Renal cortical epithelial cell (primary cell): ENCODE results near the gene SKP2. TPM values are rescaled to one million over a fixed set of nuclear protein-coding genes. Genes with fewer than 3 reads are reported as not detected.
"Not testable (repeated sequence)": the region's sequence is repeated elsewhere in the genome, so short reads cannot be mapped to it uniquely, and the experiment has no call there.

ENCODE experiments used
- DNase-seq: peaks from one replicate; pipeline ENCODE4 v3.0.0-alpha.2; 2011; ENCODE audit warnings: low read depth
- total RNA-seq: library from RNA; depleted of rRNA; stranded (reverse); fragments of >200 nt; gene quantifications from 2 replicates; pipeline ENCODE4 v1.2.3, GENCODE V29; 2014

Gene SKP2
- total RNA-seq, 1 donor from 2014 or later = 15.1 TPM

DNA sequence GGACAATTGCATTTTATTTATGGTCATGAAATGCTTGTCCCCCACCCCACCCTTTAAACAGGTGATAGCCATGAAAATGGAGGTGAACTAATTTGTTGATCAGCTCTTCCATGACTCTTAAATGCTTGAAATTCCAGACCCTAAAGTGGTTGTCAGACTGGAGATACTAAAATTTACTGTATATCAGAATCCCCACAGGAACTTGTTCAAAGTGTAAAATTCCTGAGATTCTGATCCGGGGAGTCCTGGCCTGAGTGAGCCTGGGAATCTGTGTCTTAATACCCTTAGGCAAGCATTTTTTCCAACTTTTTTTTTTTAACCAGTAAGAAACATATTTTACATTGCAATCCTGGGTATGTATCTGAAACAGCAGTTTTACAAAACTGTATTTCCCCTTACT is 4.7 kb downstream of the SKP2 start:
- DNase-seq = peak; percentile 29

DNA sequence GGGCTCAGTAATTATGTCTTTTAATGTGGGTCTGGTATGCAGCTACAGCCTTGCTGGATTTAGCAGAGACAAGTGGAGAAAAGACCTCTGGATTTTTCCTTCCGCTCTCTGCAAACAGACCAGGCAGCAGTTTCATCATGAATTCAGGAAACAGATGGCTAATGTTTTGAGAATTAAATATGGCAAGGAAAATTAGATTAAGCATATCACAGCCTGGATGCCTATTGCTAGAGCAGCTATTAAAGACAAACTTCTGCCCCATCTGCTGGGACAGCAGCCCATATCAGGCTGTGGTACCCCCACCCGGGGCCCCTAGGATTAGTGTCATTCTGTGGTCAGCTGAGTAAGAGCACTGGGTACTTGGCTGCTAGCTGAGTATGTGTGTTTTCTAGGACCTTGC is 6.2 kb downstream of the SKP2 start:
- no peak for DNase-seq

DNA sequence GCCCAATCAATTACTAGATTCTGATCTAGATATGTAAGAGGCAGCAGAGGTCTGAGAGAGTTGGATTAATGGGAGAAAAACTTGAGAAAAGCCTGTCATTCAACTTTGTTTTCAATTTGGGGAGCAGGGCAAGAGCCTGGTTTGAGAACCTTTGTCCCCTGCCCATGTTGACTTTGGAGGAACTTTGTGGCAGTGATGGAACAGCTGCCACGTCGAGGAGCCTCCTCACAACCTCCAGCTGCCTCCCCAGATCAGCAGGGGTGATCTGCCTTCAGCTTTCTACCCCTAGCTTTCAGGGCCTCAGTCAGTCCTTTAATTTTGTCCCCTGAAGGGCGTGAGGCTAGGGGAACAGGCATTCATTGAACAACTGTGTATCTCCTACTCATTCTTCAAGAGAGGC is 8.7 kb downstream of the SKP2 start:
- no peak for DNase-seq

DNA sequence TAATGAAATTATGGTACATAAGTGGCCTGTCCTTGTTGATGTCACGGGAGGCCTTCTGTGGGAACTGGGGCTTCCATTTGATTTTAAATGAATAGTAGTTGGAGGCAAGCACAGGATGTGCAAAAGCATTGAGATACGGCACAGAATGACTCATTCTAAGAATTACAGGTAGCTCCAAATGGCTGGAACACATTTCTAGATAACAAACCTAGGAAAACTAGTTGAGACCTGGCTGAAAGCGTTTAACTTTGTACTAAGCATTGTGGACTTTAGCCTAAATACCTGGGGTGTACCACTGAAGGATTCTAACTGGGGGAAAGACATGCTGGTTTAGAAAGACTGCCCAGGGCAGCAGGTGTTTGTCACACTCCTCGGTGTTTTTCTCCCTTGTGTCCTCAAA is 9.4 kb downstream of the SKP2 start:
- DNase-seq = no peak

- no peak for DNase-seq
These were observed 11.0 kb downstream of the SKP2 start for GRCh38 chr5:36162810-36163486.

- no peak for DNase-seq
These were observed 12.6 kb downstream of the SKP2 start for GRCh38 chr5:36164461-36164860.

DNA sequence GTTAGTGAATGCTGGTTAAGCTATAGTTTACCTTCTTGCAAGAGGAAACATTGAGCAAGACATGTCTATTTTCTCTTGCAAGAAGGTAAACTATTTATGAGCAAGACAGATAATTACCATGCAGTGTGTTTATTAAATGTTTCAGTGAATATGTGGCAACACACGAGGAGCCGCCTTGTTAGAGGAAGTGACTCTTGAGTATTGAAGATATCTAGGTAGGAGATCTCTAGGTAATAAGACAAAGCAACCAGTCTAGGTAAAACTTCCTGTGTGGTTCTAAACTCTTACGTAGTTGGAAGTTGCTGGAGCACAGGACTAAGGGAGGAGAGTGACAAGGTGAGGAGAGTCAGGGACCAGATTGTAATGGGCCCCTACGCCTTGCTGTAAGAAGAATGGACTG is 16.8 kb downstream of the SKP2 start:
- peak; percentile 3 for DNase-seq

DNA sequence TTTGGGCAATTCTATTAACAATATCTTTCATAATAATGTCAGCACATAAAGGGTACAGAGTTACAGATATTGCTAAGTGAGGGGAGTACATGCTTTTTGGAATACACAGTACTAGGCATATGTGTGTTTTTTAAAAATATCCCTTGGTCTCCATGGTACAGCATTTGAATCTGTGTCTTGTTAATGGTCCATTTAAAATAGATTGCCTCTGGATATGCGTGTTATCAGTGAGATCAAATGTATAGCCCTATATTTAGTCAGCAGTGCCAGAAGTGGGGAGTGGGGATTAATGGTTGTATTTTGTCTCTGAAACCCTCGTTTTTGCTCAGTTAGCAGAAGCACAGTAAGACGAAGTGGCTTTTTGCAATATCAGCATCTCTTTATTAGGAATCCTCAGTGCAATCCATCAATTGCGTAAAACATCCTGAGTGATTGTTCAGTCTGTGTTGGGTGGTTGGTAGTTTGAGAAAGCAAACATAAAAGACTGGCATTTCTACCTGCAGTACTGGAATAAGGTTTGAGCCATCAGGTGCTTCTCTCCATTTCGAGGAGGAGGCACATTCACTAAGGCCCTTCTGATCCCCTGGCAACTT is 19.0 kb downstream of the SKP2 start:
- DNase-seq = no peak

GRCh38 chr5:36172599-36172998 is 20.7 kb downstream of the SKP2 start:
- DNase-seq = no peak

DNA sequence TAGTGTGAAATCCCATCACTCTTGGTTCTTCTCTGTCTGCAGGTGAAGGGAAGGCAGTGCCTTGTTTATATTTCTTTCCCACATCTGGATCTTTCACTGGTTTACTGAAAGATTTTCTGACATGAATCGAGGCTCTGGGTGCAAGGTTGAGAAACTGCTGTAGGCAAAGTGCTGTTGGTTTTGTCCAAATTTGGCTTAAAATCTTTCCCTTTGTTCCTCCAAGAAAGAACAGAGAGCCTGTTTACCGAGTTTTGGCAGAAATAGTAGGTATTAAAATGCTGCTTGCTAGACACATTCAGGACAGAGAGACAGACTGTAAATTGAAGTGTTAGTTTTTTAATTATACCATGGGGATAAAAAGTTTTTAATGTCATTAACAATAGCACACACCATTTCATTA is 21.5 kb downstream of the SKP2 start:
- DNase-seq = no peak

DNA sequence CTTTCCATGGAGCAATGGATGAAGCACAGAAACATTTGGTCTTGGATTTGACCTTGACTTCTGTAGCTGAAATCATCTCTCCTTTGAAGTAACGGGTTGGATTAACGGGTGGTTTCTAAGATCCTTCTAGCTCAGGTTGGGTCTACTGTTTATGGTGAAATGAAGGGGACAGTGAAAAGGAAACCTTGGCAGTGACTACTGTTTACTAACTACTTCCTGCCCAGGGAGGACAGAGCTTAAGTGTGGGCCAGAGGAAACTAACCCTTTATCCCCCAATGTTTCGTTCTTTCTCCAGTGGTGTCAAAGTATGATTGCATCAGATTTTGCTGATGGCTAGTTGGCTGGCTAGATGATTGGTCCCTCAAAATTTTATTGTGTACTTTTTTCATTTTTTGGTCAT is 22.2 kb downstream of the SKP2 start:
- DNase-seq = no peak

DNA sequence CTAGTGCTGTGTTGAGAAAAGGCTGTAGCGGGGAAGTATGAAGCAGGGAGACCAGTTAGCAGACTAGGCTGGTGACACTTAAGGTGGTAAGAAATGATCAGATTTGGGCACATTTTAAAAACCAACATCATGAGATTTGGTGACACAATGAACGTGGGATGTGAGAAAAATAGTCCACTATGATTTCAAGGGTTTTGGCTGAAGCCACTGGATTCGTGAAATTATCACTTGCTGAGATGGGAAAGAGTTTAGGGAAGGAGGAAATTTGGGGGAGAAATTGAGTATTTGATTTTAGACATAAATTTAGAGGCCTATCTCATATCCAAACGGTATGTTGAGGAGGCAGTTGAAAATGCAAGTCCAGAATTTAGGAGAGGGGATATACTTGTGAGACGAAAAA is 23.1 kb downstream of the SKP2 start:
- DNase-seq = no peak

DNA sequence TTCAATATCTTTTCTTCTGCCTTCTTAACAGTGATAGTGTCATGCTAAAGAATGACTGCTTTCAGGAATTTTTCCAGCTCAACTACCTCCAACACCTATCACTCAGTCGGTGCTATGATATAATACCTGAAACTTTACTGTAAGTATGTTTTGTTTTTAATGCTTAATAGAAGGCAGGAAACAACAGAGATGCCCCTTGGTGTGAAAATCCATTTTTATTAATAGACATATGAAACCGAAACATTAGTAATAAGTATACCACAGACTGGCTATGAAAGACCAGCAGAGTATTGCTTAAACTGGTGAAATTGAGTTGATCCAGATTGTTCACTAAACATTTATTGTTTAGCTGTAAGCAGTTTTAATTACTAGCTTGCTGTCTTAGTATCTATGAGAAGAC is 25.2 kb downstream of the SKP2 start:
- DNase-seq = no peak

DNA sequence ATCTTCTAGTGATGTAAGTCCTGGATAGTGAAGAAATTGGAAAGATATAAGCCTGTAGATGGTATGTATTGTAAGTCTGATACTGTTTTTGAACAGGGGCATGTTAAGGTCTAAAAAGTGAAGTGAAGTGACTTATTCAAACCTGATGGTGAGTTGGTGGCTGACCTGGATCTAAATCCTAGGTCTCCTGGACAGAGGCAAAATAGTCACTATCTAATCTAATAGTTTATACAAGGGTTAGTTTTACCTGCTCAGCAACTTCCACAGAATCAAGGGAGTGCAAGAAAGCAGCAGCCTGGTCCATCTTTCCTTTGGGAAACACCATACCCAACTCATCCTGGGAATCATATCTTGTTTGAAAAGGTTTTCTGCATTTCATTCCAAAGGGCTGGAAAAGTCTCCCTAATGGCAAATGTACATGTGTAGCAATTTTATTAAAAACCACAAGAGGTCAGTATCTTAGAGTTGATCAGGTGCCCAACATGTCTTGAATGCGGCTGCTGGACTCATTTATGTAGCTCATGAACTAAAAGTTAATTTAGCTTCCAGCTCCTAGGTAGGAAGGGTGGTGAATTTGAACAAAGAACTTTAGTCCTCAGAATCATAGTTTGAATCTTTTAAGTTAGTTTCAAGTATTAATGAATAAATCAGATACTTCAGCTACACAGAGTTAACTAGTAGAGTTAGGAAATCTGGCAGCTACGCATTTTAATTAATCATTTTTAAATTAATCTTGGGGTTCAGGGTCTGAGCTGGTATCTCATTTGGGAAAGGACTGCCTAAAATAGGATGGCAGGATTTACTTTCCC is 26.0 kb downstream of the SKP2 start:
- peak; percentile 66 for DNase-seq

DNA sequence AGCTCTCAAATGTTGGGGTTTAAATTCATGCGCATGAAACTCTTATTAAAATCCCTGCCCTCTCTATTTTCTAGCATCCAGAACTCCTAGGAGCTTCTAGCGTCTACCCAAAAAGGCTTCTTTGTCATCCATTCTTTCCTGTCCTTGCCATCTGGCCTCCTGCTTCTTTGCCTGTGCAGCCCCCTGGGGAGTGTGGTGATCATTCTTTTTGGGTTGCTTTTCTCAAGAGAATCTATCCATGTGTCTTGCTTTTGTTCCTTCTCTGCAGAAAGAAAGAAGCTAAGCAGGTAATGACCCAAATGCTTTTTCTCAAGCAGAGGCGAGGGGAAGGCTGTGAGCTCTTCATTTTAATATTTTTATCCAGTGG is 26.6 kb downstream of the SKP2 start:
- DNase-seq = no peak

DNA sequence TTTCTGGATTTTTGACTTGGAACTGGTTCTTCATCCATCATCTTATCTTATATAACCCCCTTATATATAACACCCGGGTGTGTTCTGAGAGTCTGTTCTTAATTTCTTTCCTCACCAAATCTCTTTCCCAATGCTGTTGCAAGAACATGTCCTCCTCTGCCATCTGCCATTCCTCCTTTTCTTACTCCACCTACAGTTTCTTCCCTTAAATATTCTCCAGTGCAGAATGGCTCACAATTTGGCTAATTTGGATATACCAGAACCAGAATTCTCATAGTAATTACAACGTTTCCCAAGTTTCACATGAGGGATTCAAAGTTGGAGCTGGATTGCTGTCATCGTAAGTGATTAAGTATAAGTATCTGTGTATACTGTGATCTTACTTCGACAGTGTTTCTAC is 28.0 kb downstream of the SKP2 start:
- DNase-seq = no peak

GRCh38 chr5:36180556-36181350 is 28.8 kb downstream of the SKP2 start:
- DNase-seq = no peak

GRCh38 chr5:36181774-36182173 is 29.9 kb downstream of the SKP2 start:
- DNase-seq = no peak

DNA sequence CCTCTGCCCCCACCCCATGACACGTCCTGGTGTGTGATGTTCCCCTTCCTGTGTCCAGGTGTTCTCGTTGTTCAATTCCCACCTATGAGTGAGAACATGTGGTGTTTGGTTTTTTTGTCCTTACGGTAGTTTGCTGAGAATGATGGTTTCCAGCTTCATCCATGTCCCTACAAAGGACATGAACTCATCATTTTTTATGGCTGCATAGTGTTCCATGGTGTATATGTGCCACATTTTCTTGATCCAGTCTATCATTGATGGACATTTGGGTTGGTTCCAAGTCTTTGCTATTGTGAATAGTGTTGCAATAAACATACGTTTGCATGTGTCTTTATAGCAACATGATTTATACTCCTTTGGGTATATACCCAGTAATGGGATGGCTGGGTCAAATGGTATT is 32.5 kb downstream of the SKP2 start:
- not testable (repeated sequence) for DNase-seq

DNA sequence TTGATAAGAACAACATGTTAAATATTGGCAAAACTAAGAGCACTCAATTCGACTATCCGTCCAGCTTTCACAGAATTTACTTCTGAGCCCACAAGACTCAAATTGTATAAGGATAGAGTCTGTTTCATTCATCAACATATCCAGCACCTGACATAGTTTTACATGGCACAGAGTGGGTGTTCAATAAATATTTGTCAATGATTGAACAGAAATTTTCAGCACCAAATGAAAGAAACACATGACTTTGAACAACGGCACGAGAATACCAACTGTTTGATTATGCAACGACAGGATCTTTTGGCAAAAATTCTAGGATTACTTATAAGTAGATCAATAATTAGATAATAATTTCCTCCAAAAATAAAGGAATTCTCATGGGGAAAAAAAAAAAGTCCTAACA is 41.8 kb downstream of the SKP2 start:
- no peak for DNase-seq

GRCh38 chr5:36198281-36198680 is 46.4 kb downstream of the SKP2 start:
- no peak for DNase-seq

- not testable (repeated sequence) for DNase-seq
These were observed 46.9 kb downstream of the SKP2 start for GRCh38 chr5:36198783-36199182.
